ENCODE data around the gene PLPPR1.

The PLPPR1 gene

DNA sequence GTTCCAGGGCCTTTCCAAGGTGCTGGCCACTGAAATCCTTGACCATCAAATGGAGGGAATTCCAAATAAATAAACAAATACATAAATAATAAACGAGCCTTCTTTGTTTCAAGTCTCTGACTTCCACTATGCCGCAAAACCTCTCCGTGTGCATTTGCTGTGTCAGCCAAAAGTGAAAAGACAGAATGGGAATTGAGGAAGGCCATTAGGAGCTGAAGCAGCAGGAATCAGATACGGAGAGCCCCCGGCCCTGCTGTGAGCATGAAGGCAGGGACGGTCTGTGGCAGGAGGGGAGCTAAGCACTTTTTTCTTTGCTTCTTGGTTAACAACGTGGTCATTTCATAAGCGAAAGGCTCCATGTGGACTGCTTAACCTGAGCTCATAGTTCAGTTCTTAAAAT, 26.1 kb downstream of the PLPPR1 start:
- no peak for DNase-seq
- no peaks in the 10 kb centered on the region for H3K9me2 ChIP-seq (replicated peaks; ENCODE audit: insufficient read depth, low read length)
- H3K9ac ChIP-seq (ENCODE audit: low read length): no peak overlapping the region
- TF ChIP-seq, protein P1, sequence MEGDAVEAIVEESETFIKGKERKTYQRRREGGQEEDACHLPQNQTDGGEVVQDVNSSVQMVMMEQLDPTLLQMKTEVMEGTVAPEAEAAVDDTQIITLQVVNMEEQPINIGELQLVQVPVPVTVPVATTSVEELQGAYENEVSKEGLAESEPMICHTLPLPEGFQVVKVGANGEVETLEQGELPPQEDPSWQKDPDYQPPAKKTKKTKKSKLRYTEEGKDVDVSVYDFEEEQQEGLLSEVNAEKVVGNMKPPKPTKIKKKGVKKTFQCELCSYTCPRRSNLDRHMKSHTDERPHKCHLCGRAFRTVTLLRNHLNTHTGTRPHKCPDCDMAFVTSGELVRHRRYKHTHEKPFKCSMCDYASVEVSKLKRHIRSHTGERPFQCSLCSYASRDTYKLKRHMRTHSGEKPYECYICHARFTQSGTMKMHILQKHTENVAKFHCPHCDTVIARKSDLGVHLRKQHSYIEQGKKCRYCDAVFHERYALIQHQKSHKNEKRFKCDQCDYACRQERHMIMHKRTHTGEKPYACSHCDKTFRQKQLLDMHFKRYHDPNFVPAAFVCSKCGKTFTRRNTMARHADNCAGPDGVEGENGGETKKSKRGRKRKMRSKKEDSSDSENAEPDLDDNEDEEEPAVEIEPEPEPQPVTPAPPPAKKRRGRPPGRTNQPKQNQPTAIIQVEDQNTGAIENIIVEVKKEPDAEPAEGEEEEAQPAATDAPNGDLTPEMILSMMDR (IDR thresholded peaks at IDR 0.05; ENCODE audit: low read length): no peak
- no peak for TF ChIP-seq EZH2phosphoT487 (IDR thresholded peaks at IDR 0.05; ENCODE audit: low read length)
- no peak for TF ChIP-seq EZH2 (optimal IDR thresholded peaks at IDR 0.05; ENCODE audit: low read depth, low read length)
- H3K4me2 ChIP-seq (ENCODE audit: low read depth, low read length): no peak overlapping the region
- H3K79me2 ChIP-seq (ENCODE audit: low read length): no peaks in the 10 kb centered on the region
- H3K4me1 ChIP-seq (ENCODE audit: low read length): peaks cover 5% of the 10 kb centered on the region; the same call in 1 of the 2 replicates
- no peaks in the 10 kb centered on the region for H3F3A ChIP-seq (ENCODE audit: insufficient read depth, low read length)
- H3K27ac ChIP-seq (ENCODE audit: low read length): no peak overlapping the region
- H3K9me3 ChIP-seq (replicated peaks; ENCODE audit: insufficient read depth, low read length): no peaks in the 10 kb centered on the region
- H2AFZ ChIP-seq (ENCODE audit: low read length): no peak overlapping the region
- H4K20me1 ChIP-seq (ENCODE audit: insufficient read depth, low read length): no peaks in the 10 kb centered on the region
- no peaks in the 10 kb centered on the region for H3K36me3 ChIP-seq (replicated peaks; ENCODE audit: insufficient read depth, low read length)
- no peak overlapping the region for H3K4me3 ChIP-seq (ENCODE audit: low read length)
- no peaks in the 10 kb centered on the region for H3K27me3 ChIP-seq (replicated peaks; ENCODE audit: insufficient read depth, low read length)

DNA sequence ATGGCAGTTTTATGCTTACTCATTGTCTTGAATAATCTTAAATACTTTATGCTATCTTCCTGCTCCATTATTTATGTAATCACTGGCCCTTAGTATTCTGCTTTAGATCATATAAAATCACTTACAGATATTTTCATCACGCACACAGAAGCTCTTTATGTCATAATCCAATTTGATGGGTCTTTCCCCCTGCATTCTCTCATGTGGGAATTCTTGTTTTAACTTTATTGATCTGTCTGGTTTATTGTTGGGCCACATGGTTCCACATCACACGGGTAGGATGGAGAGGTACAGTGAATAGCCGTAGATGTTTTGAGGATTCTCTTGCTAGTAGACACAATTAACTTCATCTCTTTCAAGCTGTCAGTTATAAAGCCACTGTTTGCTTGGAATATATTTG, 27.0 kb downstream of the PLPPR1 start:
- Histone ChIP-seq H3K27ac (ENCODE audit: low read length) (no peak overlapping the region), H3K9ac (ENCODE audit: low read length) (no peak overlapping the region), H3K79me2 (ENCODE audit: low read length) (no peaks in the 10 kb centered on the region), H3K9me2 (replicated peaks; ENCODE audit: insufficient read depth, low read length) (no peaks in the 10 kb centered on the region), H3K36me3 (replicated peaks; ENCODE audit: insufficient read depth, low read length) (no peaks in the 10 kb centered on the region), H3K27me3 (replicated peaks; ENCODE audit: insufficient read depth, low read length) (no peaks in the 10 kb centered on the region), H3F3A (ENCODE audit: insufficient read depth, low read length) (no peaks in the 10 kb centered on the region), H3K9me3 (replicated peaks; ENCODE audit: insufficient read depth, low read length) (no peaks in the 10 kb centered on the region), H4K20me1 (ENCODE audit: insufficient read depth, low read length) (no peaks in the 10 kb centered on the region), H3K4me1 (ENCODE audit: low read length) (0 out of 2 replicates have a peak, but pooled peaks cover 1% of the 10 kb centered on the region), H2AFZ (ENCODE audit: low read length) (no peak overlapping the region), H3K4me3 (ENCODE audit: low read length) (no peak overlapping the region), H3K4me2 (ENCODE audit: low read depth, low read length) (no peak overlapping the region)
- no peak for DNase-seq
- TF ChIP-seq, protein P1 (IDR thresholded peaks at IDR 0.05; ENCODE audit: low read length): no peak
- no peak for TF ChIP-seq EZH2phosphoT487 (IDR thresholded peaks at IDR 0.05; ENCODE audit: low read length)
- TF ChIP-seq EZH2 (optimal IDR thresholded peaks at IDR 0.05; ENCODE audit: low read depth, low read length): no peak

DNA sequence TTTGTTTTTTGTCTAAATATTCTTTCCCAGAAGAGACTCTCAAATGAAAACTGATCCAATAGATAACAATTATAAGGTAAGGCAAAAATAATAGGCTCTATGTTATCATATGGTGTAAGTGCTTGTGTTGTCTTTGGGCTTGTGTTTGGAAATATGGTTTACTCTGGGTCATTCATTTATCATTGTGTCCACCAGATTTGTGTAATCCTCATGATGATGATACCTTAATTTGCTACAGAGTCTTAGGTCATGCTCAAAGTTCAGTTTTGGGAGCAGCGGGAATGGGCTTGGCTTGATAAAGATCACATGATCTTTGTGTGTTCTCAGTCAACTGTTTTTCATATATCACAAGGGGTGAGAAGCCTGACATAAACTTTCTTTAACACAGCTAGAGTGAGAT, 34.2 kb downstream of the PLPPR1 start:
- Histone ChIP-seq H3K4me1 (ENCODE audit: low read length) (no peaks in the 10 kb centered on the region), H4K20me1 (ENCODE audit: insufficient read depth, low read length) (no peaks in the 10 kb centered on the region), H3K27ac (ENCODE audit: low read length) (no peak overlapping the region), H3K9ac (ENCODE audit: low read length) (no peak overlapping the region), H3K4me3 (ENCODE audit: low read length) (no peak overlapping the region), H3K4me2 (ENCODE audit: low read depth, low read length) (no peak overlapping the region), H2AFZ (ENCODE audit: low read length) (no peak overlapping the region), H3K9me3 (replicated peaks; ENCODE audit: insufficient read depth, low read length) (no peaks in the 10 kb centered on the region), H3K9me2 (replicated peaks; ENCODE audit: insufficient read depth, low read length) (no peaks in the 10 kb centered on the region), H3K36me3 (replicated peaks; ENCODE audit: insufficient read depth, low read length) (no peaks in the 10 kb centered on the region), H3F3A (ENCODE audit: insufficient read depth, low read length) (no peaks in the 10 kb centered on the region), H3K27me3 (replicated peaks; ENCODE audit: insufficient read depth, low read length) (no peaks in the 10 kb centered on the region), H3K79me2 (ENCODE audit: low read length) (no peaks in the 10 kb centered on the region)
- DNase-seq: no peak
- TF ChIP-seq EZH2 (optimal IDR thresholded peaks at IDR 0.05; ENCODE audit: low read depth, low read length): no peak
- no peak for TF ChIP-seq EZH2phosphoT487 (IDR thresholded peaks at IDR 0.05; ENCODE audit: low read length)
- TF ChIP-seq, protein P1 (IDR thresholded peaks at IDR 0.05; ENCODE audit: low read length): no peak
